ENCODE measurements around the gene APOBEC3F. TPM values are rescaled to one million over a fixed set of nuclear protein-coding genes. Genes with fewer than 3 reads are reported as not detected.
"Not testable (repeated sequence)": the region's sequence is repeated elsewhere in the genome, so short reads cannot be mapped to it uniquely, and the experiment has no call there.

Gene APOBEC3F
- total RNA-seq, 1 experiment from 2014 or later = not detected

DNA sequence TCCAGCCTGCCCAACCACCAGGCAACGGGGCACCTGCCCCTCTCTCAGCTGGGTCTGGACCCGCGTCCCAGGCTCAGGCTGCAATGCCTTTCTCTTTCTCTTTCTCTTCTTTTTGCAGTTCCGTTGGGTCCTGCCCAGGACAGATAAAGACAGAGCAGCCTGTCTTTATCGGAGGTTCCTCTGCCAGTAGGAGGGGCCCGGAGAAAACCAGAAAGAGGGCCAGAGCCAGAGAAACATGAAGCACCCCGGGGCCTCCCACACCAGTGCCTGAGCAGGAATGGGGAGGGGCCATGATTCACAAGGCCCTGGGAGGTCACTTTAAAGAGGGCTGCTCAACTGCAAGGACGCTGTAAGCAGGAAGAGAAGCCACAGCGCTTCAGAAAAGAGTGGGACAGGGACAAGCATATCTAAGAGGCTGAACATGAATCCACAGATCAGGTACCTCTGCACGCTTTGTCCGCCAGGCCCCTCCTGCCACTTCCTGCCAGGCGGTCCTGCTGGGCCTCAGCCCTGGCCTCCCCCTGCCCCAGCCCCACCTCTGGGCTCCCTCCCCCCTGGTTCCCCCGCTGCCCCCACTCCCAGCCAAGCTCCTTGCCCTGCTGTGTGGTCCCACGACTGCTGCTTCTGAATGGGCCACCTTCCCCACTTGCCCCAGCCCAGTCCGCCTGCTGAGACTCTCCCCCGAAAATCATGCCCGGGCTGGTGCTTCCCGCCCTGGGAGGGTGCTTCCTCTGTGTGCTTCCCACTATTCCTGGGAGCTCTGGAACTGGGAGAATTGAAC is 26.5 kb upstream of the APOBEC3F start, which contains the start of gene APOBEC3C:
Gene APOBEC3C, plus strand, starts transcription at position 316 of the 781 bp plus-strand sequence. Its CDS starts 106 bp downstream, at position 422.
- Histone ChIP-seq H3K36me3 (ENCODE audit: low read depth, low read length) (0 out of 2 replicates have a peak, but pooled peaks cover 3% of the 10 kb centered on the region), H3K79me2 (ENCODE audit: low read length) (peaks cover 32% of the 10 kb centered on the region), H3K9me2 (replicated peaks; ENCODE audit: low read length) (no peaks in the 10 kb centered on the region), H4K20me1 (ENCODE audit: low read length) (no peaks in the 10 kb centered on the region), H3K4me1 (ENCODE audit: insufficient read depth, low read length) (peaks cover 7% of the 10 kb centered on the region; the same call in 1 of the 2 replicates), H3K4me2 (ENCODE audit: low read length) (peak within 1 kb of the TSS; percentile 90), H3K9me3 (ENCODE audit: low read length) (no peaks in the 10 kb centered on the region), H2AFZ (ENCODE audit: low read length) (peak within 1 kb of the TSS; percentile 64), H3K27me3 (ENCODE audit: low read length) (no peaks in the 10 kb centered on the region), H3K9ac (ENCODE audit: low read length) (peak within 1 kb of the TSS; percentile 85), H3F3A (ENCODE audit: low read length, unreplicated experiment) (no peaks in the 10 kb centered on the region), H3K27ac (ENCODE audit: low read length) (peak within 1 kb of the TSS; percentile 72), H3K4me3 (ENCODE audit: low read length) (peak within 1 kb of the TSS; percentile 91)
- intact Hi-C loops (cut with micrococcal nuclease) = loop anchor here (2.0 kb wide), 2 partner anchors 53 to 77 kb away; no protein-coding TSS in a partner anchor
- peak; percentile 92 for ATAC-seq
- POLR2A ChIA-PET (ENCODE audit: unreplicated experiment) = no interaction called here
- BruUV-seq (replicated peaks) = no TSS peak
- CTCF ChIA-PET = no interaction called here
- peak; percentile 85 for DNase-seq
- no peak for TF ChIP-seq EZH2phosphoT487 (IDR thresholded peaks at IDR 0.05; ENCODE audit: borderline replicate concordance, low read length)
- TF ChIP-seq CTCF (conservative IDR thresholded peaks at IDR 0.05; ENCODE audit: low read depth, low read length) = peak; percentile 18; the same call in 1 of the 2 replicates
- no peak for TF ChIP-seq EZH2 (IDR thresholded peaks at IDR 0.05; ENCODE audit: low read length, unreplicated experiment)

DNA sequence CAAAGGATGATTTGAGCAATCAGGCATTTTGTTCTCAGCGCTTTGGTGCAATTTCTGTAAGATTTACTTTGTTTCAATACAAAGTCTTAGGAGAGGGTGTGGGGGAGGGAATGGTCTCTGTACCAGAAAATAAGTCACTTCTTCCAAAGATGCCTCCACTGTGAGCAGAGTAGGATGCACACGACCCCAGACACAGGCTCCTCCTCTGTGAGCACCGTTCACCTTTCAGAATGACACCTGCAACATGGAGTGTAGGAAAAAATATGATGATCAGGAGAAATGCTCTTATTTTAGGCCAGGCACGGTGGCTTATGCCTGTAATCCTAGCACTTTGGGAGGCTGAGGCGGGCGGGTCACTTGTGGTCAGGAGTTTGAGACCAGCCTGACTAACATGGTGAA is 25.9 kb upstream of the APOBEC3F start:
- Histone ChIP-seq H3K79me2 (ENCODE audit: low read length) (peaks cover 32% of the 10 kb centered on the region), H3K4me3 (ENCODE audit: low read length) (peak overlapping the region; percentile 91), H3K27ac (ENCODE audit: low read length) (peak overlapping the region; percentile 72), H2AFZ (ENCODE audit: low read length) (peak overlapping the region; percentile 64), H3K9ac (ENCODE audit: low read length) (peak overlapping the region; percentile 85), H3K4me2 (ENCODE audit: low read length) (peak overlapping the region; percentile 90)
- H3F3A ChIP-seq (ENCODE audit: low read length, unreplicated experiment); H3K9me2 ChIP-seq (replicated peaks; ENCODE audit: low read length); POLR2A ChIA-PET (ENCODE audit: unreplicated experiment); H3K27me3 ChIP-seq (ENCODE audit: low read length); H4K20me1 ChIP-seq (ENCODE audit: low read length); ATAC-seq; H3K36me3 ChIP-seq (ENCODE audit: low read depth, low read length); CTCF ChIA-PET; H3K9me3 ChIP-seq (ENCODE audit: low read length); H3K4me1 ChIP-seq (ENCODE audit: insufficient read depth, low read length); DNase-seq: not testable (repeated sequence)
- intact Hi-C loops (cut with micrococcal nuclease) = loop anchor here (2.0 kb wide), 2 partner anchors 52 to 76 kb away; no protein-coding TSS in a partner anchor
- BruUV-seq (replicated peaks) = TSS peak; percentile 44

DNA sequence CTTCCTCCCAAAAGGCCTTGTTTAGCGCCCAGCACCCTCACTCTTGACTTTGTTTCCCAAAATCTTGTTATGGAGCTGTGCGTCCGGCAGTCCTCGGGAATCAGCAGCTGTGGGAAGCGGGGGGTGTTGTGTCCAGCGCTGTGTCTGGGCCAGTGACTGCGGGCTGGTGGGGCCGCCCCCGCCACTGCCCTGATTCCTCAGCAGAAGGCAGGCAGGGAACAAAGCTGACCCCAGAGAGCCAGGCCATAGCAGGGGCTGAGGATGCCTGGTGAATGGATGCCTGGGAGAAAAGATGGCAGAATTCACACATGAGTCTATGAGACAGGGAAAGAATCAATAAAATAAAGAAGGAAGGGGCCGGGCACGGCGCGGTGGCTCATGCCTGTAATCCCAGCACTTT is 24.1 kb upstream of the APOBEC3F start:
- no peaks in the 10 kb centered on the region for H3F3A ChIP-seq (ENCODE audit: low read length, unreplicated experiment)
- H3K9ac ChIP-seq (ENCODE audit: low read length) = no peak overlapping the region

More for the DNA sequence above, 24.1 kb upstream of the APOBEC3F start:
- no peaks in the 10 kb centered on the region for H3K27me3 ChIP-seq (ENCODE audit: low read length)
- no TSS peak for BruUV-seq (replicated peaks)
- H3K9me2 ChIP-seq (replicated peaks; ENCODE audit: low read length) = no peaks in the 10 kb centered on the region
- H3K4me3 ChIP-seq (ENCODE audit: low read length) = peak overlapping the region; percentile 35; the same call in 1 of the 2 replicates
- ATAC-seq (no peak), DNase-seq (no peak)
- H3K4me2 ChIP-seq (ENCODE audit: low read length) = peak overlapping the region; percentile 60
- H3K36me3 ChIP-seq (ENCODE audit: low read depth, low read length) = 0 out of 2 replicates have a peak, but pooled peaks cover 5% of the 10 kb centered on the region
- H3K79me2 ChIP-seq (ENCODE audit: low read length) = peaks cover 32% of the 10 kb centered on the region
- intact Hi-C loops (cut with micrococcal nuclease) = no loop called here
- ChIA-PET CTCF (no interaction called here), POLR2A (ENCODE audit: unreplicated experiment) (no interaction called here)
- TF ChIP-seq EZH2phosphoT487 (IDR thresholded peaks at IDR 0.05; ENCODE audit: borderline replicate concordance, low read length) (no peak), EZH2 (IDR thresholded peaks at IDR 0.05; ENCODE audit: low read length, unreplicated experiment) (no peak), CTCF (conservative IDR thresholded peaks at IDR 0.05; ENCODE audit: low read depth, low read length) (no peak)
- peaks cover 7% of the 10 kb centered on the region; the same call in 1 of the 2 replicates for H3K4me1 ChIP-seq (ENCODE audit: insufficient read depth, low read length)
- no peaks in the 10 kb centered on the region for H3K9me3 ChIP-seq (ENCODE audit: low read length)
- H4K20me1 ChIP-seq (ENCODE audit: low read length) = no peaks in the 10 kb centered on the region
- no peak overlapping the region for H2AFZ ChIP-seq (ENCODE audit: low read length)
- H3K27ac ChIP-seq (ENCODE audit: low read length) = no peak overlapping the region

Data from PC-3 (cell line).